GM19372 (cell line): ENCODE results near the gene ASB4.

Experiments
- ATAC-seq: cut with Tn5 transposase; IDR thresholded peaks from one replicate; pipeline ENCODE4 v1.9.1; 2021; ENCODE audit warnings: mild to moderate bottlenecking, low read depth, moderate library complexity; ENCODE audit not compliant: unreplicated experiment

Gene ASB4

GRCh38 chr7:95589031-95589430, 103.3 kb downstream of the ASB4 start:
- no peak for ATAC-seq

GRCh38 chr7:95589766-95590165, 104.0 kb downstream of the ASB4 start:
- ATAC-seq: no peak
